Astrocyte (in vitro differentiated cells and primary cell): ENCODE results near the gene ARID5A. TPM values are rescaled to one million over a fixed set of nuclear protein-coding genes. Genes with fewer than 3 reads are reported as not detected.

ENCODE experiments used
- DNase-seq: peaks from one replicate; pipeline ENCODE4 v3.0.0-alpha.2; 2010; ENCODE audit warnings: low read depth
- FAIRE-seq: peaks from 2 replicates; lab custom pipeline; 2011; peaks lifted over from hg19 to GRCh38; lab: Jason Lieb, UNC
- H2AFZ ChIP-seq: 2 replicates; pipeline ENCODE4 v1.6.0; 2012; ENCODE audit warnings: low read depth, low read length, inconsistent platforms
- H3K27ac ChIP-seq: 2 replicates; pipeline ENCODE4 v1.5.1; 2011; ENCODE audit warnings: low read depth, low read length, inconsistent platforms
- H3K27me3 ChIP-seq: 2 replicates; pipeline ENCODE4 v1.6.0; 2011; ENCODE audit warnings: low read length, inconsistent platforms; ENCODE audit not compliant: insufficient read depth
- H3K36me3 ChIP-seq: 2 replicates; pipeline ENCODE4 v1.5.1; 2011; ENCODE audit warnings: low read length, inconsistent platforms; ENCODE audit not compliant: insufficient read depth
- H3K4me1 ChIP-seq: 2 replicates; pipeline ENCODE4 v1.5.1; 2011; ENCODE audit warnings: low read length, inconsistent platforms; ENCODE audit not compliant: insufficient read depth
- H3K4me2 ChIP-seq: 2 replicates; pipeline ENCODE4 v1.6.0; 2012; ENCODE audit warnings: low read length, inconsistent platforms
- H3K4me3 ChIP-seq: 2 replicates; pipeline ENCODE4 v1.5.1; 2011; ENCODE audit warnings: low read depth, mild to moderate bottlenecking, low read length, inconsistent platforms; ENCODE audit not compliant: insufficient read depth
- H3K79me2 ChIP-seq: 2 replicates; pipeline ENCODE4 v1.6.0; 2012; ENCODE audit warnings: mild to moderate bottlenecking, low read length, inconsistent platforms; ENCODE audit not compliant: insufficient read depth
- H3K9ac ChIP-seq: 2 replicates; pipeline ENCODE4 v1.6.0; 2012; ENCODE audit warnings: mild to moderate bottlenecking, low read length, inconsistent platforms
- H3K9me3 ChIP-seq: 2 replicates; pipeline ENCODE4 v1.5.1; 2012; ENCODE audit warnings: low read depth, mild to moderate bottlenecking, low read length, inconsistent platforms; ENCODE audit not compliant: insufficient read depth
- H4K20me1 ChIP-seq: 2 replicates; pipeline ENCODE4 v1.6.0; 2012; ENCODE audit warnings: low read length, inconsistent platforms; ENCODE audit not compliant: insufficient read depth
- H3K27ac Mint-ChIP-seq: one replicate; pipeline ENCODE4 v1.8.0; 2021; ENCODE audit warnings: mild to moderate bottlenecking, mixed read lengths; ENCODE audit not compliant: unreplicated experiment
- H3K27me3 Mint-ChIP-seq: one replicate; pipeline ENCODE4 v1.8.0; 2021; ENCODE audit warnings: low read depth, mixed read lengths; ENCODE audit not compliant: unreplicated experiment
- H3K36me3 Mint-ChIP-seq: one replicate; pipeline ENCODE4 v1.8.0; 2021; ENCODE audit warnings: low read depth, mixed read lengths; ENCODE audit not compliant: unreplicated experiment
- H3K4me1 Mint-ChIP-seq: one replicate; pipeline ENCODE4 v1.8.0; 2021; ENCODE audit warnings: low read depth, mixed read lengths; ENCODE audit not compliant: unreplicated experiment
- H3K4me3 Mint-ChIP-seq: one replicate; pipeline ENCODE4 v1.8.0; 2021; ENCODE audit warnings: mild to moderate bottlenecking, moderate library complexity, mixed read lengths; ENCODE audit not compliant: unreplicated experiment
- H3K9me3 Mint-ChIP-seq: one replicate; pipeline ENCODE4 v1.8.0; 2021; ENCODE audit warnings: mild to moderate bottlenecking, mixed read lengths; ENCODE audit not compliant: unreplicated experiment
- EZH2 ChIP-seq: IDR thresholded peaks from 2 replicates; pipeline ENCODE4 v1.6.1; 2012; ENCODE audit warnings: mild to moderate bottlenecking, low read length, inconsistent platforms; ENCODE audit not compliant: insufficient read depth
- total RNA-seq: library from RNA; stranded (reverse); gene quantifications from 2 replicates; pipeline ENCODE4 v1.2.1, GENCODE V29; 2021
- TF ChIP-seq, protein P1 (sequence below): IDR thresholded peaks from 2 replicates; pipeline ENCODE4 v1.5.1; 2011; ENCODE audit warnings: low read depth, mild to moderate bottlenecking, inconsistent platforms, low read length, moderate library complexity; ENCODE audit not compliant: insufficient read depth

The ARID5A gene
- total RNA-seq, 1 donor from 2014 or later = 11.8 TPM

DNA sequence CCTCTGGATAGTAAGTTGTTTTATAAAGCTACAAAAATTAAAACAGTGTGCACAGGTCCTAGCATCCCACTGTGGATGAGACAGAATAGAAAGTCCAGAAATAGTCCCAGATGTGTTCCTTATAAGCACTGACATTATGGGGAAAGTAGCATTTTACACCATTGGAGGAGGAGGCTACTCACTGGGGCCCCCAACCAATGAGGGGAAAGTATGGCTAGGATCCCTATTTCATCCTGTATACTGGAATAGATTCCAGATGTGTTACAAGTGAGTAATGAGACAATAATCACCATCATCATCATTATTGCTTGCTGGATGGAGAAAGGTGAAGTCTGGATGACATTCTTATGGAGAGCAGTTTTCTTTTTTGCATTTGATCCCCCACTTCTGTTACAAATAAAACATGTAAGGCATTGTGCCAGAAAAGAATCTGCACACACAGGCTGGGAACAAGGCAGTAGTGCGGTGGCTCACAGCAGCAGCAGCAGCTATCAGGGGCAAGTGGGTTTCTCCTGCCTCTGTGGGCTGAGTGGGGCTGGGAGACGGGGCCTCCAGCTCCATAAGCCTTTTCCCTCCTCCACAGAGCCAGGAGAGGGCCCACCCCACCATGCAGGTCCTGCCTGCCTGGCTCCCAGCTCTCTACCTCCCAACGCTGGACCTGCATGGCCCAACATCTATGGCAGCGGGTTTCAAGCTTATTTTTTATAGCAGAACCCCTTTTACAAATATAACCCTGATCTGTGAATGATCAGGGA lies 5.0 kb downstream of the ARID5A start:
- no peak for TF ChIP-seq EZH2
- TF ChIP-seq, protein P1, sequence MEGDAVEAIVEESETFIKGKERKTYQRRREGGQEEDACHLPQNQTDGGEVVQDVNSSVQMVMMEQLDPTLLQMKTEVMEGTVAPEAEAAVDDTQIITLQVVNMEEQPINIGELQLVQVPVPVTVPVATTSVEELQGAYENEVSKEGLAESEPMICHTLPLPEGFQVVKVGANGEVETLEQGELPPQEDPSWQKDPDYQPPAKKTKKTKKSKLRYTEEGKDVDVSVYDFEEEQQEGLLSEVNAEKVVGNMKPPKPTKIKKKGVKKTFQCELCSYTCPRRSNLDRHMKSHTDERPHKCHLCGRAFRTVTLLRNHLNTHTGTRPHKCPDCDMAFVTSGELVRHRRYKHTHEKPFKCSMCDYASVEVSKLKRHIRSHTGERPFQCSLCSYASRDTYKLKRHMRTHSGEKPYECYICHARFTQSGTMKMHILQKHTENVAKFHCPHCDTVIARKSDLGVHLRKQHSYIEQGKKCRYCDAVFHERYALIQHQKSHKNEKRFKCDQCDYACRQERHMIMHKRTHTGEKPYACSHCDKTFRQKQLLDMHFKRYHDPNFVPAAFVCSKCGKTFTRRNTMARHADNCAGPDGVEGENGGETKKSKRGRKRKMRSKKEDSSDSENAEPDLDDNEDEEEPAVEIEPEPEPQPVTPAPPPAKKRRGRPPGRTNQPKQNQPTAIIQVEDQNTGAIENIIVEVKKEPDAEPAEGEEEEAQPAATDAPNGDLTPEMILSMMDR = no peak
- peaks cover 4% of the 10 kb centered on the region for H3K9me3 Mint-ChIP-seq
- H3K27me3 Mint-ChIP-seq = no peaks in the 10 kb centered on the region
- Histone ChIP-seq H3K36me3 (peaks cover 4% of the 10 kb centered on the region), H3K79me2 (peaks cover 64% of the 10 kb centered on the region), H3K9me3 (no peaks in the 10 kb centered on the region), H3K27me3 (no peaks in the 10 kb centered on the region), H4K20me1 (peaks cover 81% of the 10 kb centered on the region), H3K4me1 (peaks cover 28% of the 10 kb centered on the region), H3K4me3 (no peak overlapping the region), H3K4me2 (no peak overlapping the region), H2AFZ (no peak overlapping the region), H3K27ac (no peak overlapping the region), H3K9ac (no peak overlapping the region)
- peaks cover 18% of the 10 kb centered on the region for H3K4me1 Mint-ChIP-seq
- H3K4me3 Mint-ChIP-seq = no peak overlapping the region
- DNase-seq (no peak), FAIRE-seq (no peak)
- no peak overlapping the region for H3K27ac Mint-ChIP-seq
- peaks cover 23% of the 10 kb centered on the region for H3K36me3 Mint-ChIP-seq

DNA sequence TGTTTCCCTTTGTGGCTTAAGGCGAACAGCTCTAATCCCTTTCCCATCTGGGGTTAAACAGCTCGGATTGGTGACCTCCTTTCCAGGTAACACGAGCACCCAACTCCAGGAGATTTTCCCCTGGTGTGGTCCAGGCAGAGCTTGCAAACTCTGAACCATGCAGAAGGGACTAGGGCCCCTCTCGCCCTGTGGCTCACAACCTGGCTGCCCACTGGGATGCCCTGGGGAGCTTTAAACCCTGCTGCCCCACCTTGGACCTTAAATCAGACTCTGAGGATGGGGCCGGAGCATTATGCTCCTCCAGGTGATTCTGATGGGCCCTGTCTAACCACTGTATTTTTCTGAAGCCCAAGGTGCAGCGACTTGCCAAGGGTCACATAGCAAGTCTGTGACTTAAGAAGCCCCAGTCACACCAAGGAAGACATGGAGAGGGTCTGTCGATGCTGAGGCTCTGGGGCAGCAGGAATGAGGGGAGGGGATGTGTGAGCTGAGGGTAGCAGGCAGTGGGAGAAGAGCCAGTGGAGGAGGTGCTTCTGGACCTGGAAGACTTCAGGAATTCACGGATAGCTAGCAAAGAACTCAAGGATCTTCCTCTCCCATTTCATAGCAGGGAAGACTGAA lies 5.9 kb downstream of the ARID5A start:
- H3K36me3 ChIP-seq = peaks cover 4% of the 10 kb centered on the region
- Mint-ChIP-seq H3K4me3 (no peak overlapping the region), H3K27me3 (no peaks in the 10 kb centered on the region), H3K36me3 (peaks cover 26% of the 10 kb centered on the region), H3K9me3 (peaks cover 4% of the 10 kb centered on the region), H3K27ac (no peak overlapping the region), H3K4me1 (peaks cover 18% of the 10 kb centered on the region)
- no peak overlapping the region for H3K4me3 ChIP-seq
- H3K27me3 ChIP-seq = no peaks in the 10 kb centered on the region
- no peak for FAIRE-seq
- no peak for DNase-seq
- no peak for TF ChIP-seq EZH2
- TF ChIP-seq, protein P1 = no peak
- no peaks in the 10 kb centered on the region for H3K9me3 ChIP-seq
- peaks cover 82% of the 10 kb centered on the region for H4K20me1 ChIP-seq
- H3K4me1 ChIP-seq = peaks cover 30% of the 10 kb centered on the region
- peaks cover 57% of the 10 kb centered on the region for H3K79me2 ChIP-seq
- no peak overlapping the region for H3K4me2 ChIP-seq
- H3K9ac ChIP-seq = no peak overlapping the region
- H3K27ac ChIP-seq = no peak overlapping the region
- H2AFZ ChIP-seq = no peak overlapping the region

DNA sequence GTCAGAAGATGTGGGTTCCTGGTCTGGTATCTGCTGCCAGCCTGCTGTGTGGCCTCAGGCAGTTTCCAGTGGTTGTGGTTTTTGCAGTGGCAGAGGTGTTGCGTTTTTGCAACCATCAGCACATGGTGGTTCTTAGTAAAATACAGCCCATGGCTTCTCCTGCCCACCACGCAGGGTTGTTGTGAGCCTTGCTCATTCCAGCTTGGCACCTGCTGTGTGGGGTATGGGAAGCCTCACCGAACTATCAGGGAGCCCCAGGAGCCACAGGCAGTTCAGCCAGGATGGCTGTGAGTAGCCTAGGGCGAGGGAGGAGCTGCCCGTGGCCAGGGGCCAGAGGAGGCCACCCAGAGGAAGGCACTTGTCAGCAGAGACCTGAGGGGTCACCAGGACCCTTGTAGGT lies 9.8 kb downstream of the ARID5A start:
- H3K27me3 ChIP-seq = no peaks in the 10 kb centered on the region
- no peak for FAIRE-seq
- no peak overlapping the region for H3K4me2 ChIP-seq
- no peak overlapping the region for H3K4me3 Mint-ChIP-seq
- no peak overlapping the region for H3K27ac Mint-ChIP-seq
- H3K9me3 ChIP-seq = no peaks in the 10 kb centered on the region
- no peaks in the 10 kb centered on the region for H3K27me3 Mint-ChIP-seq
- peaks cover 23% of the 10 kb centered on the region for H3K36me3 Mint-ChIP-seq
- no peak for DNase-seq
- H3K36me3 ChIP-seq = peaks cover 4% of the 10 kb centered on the region
- no peak overlapping the region for H3K27ac ChIP-seq
- H3K9ac ChIP-seq = no peak overlapping the region
- H3K79me2 ChIP-seq = peaks cover 27% of the 10 kb centered on the region
- H3K4me1 ChIP-seq = peaks cover 7% of the 10 kb centered on the region
- peaks cover 4% of the 10 kb centered on the region for H3K9me3 Mint-ChIP-seq
- H2AFZ ChIP-seq = no peak overlapping the region
- peaks cover 2% of the 10 kb centered on the region for H3K4me1 Mint-ChIP-seq
- TF ChIP-seq, protein P1 = no peak
- no peak for TF ChIP-seq EZH2
- H4K20me1 ChIP-seq = peaks cover 64% of the 10 kb centered on the region
- no peak overlapping the region for H3K4me3 ChIP-seq
